HepG2 (cell line): ENCODE results near the gene TRAF4. TPM values are rescaled to one million over a fixed set of nuclear protein-coding genes. Genes with fewer than 3 reads are reported as not detected.

Experiments
- CCAR2 ChIP-seq: fragments of 200-400 bp; formaldehyde crosslinking; optimal IDR thresholded peaks from 2 replicates; pipeline ENCODE3; 2018; ENCODE audit warnings: low read depth, mild to moderate bottlenecking, low read length, moderate library complexity
- FOXA3 ChIP-seq: IDR thresholded peaks from 2 replicates; pipeline ENCODE4 v1.6.1; 2016; ENCODE audit warnings: missing genetic modification reagents, missing compliant biosample characterization
- FOXO1 ChIP-seq: sonication (generic); formaldehyde crosslinking; IDR thresholded peaks from 2 replicates; pipeline ENCODE4 v1.4.0; 2020; ENCODE audit warnings: missing genetic modification reagents
- HDAC1 ChIP-seq: sonication (generic); formaldehyde crosslinking; IDR thresholded peaks from 2 replicates; pipeline ENCODE4 v1.5.1; 2020; ENCODE audit warnings: mild to moderate bottlenecking, missing genetic modification reagents
- JUND ChIP-seq: sonication (generic); formaldehyde crosslinking; IDR thresholded peaks from 2 replicates; pipeline ENCODE4 v1.8.0; 2022; ENCODE audit warnings: mild to moderate bottlenecking, missing genetic modification reagents
- MAFG ChIP-seq: sonication (generic); formaldehyde crosslinking; IDR thresholded peaks from 2 replicates; pipeline ENCODE4 v1.5.1; 2020; ENCODE audit warnings: mild to moderate bottlenecking, missing genetic modification reagents
- MZF1 ChIP-seq: sonication (generic); formaldehyde crosslinking; IDR thresholded peaks from 2 replicates; pipeline ENCODE4 v1.8.1; 2023; ENCODE audit warnings: mild to moderate bottlenecking, missing genetic modification reagents, borderline replicate concordance
- NCOA1 ChIP-seq: sonication (generic); formaldehyde crosslinking; IDR thresholded peaks from 2 replicates; pipeline ENCODE4 v1.9.0; 2021; ENCODE audit warnings: missing genetic modification reagents
- NONO ChIP-seq, 2 experiments: fragments of 450-650 bp in 1 of 2; sonication (generic) in 1 of 2; formaldehyde crosslinking in 1 of 2; IDR thresholded peaks in 1 of 2; conservative IDR thresholded peaks in 1 of 2; 2 replicates each; pipeline versions ENCODE4 v1.6.1 to v1.8.0; 2017 to 2022; ENCODE audit warnings: mild to moderate bottlenecking in 1 of 2, missing genetic modification reagents in 1 of 2, moderate library complexity in 1 of 2
- NR2F2 ChIP-seq: IDR thresholded peaks from 2 replicates; pipeline ENCODE4 v1.6.1; 2012; ENCODE audit warnings: low read depth, inconsistent platforms, borderline replicate concordance
- PHF20 ChIP-seq: sonication (generic); formaldehyde crosslinking; IDR thresholded peaks from 2 replicates; pipeline ENCODE4 v1.5.0; 2020; ENCODE audit warnings: mild to moderate bottlenecking, missing genetic modification reagents
- POGZ ChIP-seq: sonication (generic); formaldehyde crosslinking; IDR thresholded peaks from 2 replicates; pipeline ENCODE4 v1.4.0; 2020; ENCODE audit warnings: mild to moderate bottlenecking, missing genetic modification reagents
- RARA ChIP-seq: IDR thresholded peaks from 2 replicates; pipeline ENCODE4 v1.6.1; 2016; ENCODE audit warnings: missing genetic modification reagents, missing compliant biosample characterization
- ZFP36 ChIP-seq: fragments of 150-350 bp; IDR thresholded peaks from 2 replicates; pipeline ENCODE4 v1.6.1; 2018; ENCODE audit warnings: borderline replicate concordance, low read length, low read depth; ENCODE audit not compliant: partially characterized antibody
- ZNF138 ChIP-seq: sonication (generic); formaldehyde crosslinking; IDR thresholded peaks from 2 replicates; pipeline ENCODE4 v1.5.0; 2020; ENCODE audit warnings: mild to moderate bottlenecking, low read depth, missing genetic modification reagents
- ZNF224 ChIP-seq: sonication (generic); formaldehyde crosslinking; IDR thresholded peaks from 2 replicates; pipeline ENCODE4 v1.5.0; 2020; ENCODE audit warnings: mild to moderate bottlenecking, missing genetic modification reagents
- ZNF547 ChIP-seq: sonication (generic); formaldehyde crosslinking; IDR thresholded peaks from 2 replicates; pipeline ENCODE4 v1.5.1; 2020; ENCODE audit warnings: mild to moderate bottlenecking, missing genetic modification reagents
- ZNF674 ChIP-seq: sonication (generic); formaldehyde crosslinking; IDR thresholded peaks from 2 replicates; pipeline ENCODE4 v1.5.0; 2020; ENCODE audit warnings: low read depth, mild to moderate bottlenecking, missing genetic modification reagents
- ZSCAN29 ChIP-seq: sonication (generic); formaldehyde crosslinking; conservative IDR thresholded peaks from 2 replicates; pipeline ENCODE4 v1.4.0; 2020; ENCODE audit warnings: mild to moderate bottlenecking, missing genetic modification reagents
- polyA plus RNA-seq, 8 experiments: library from polyadenylated mRNA; depleted of rRNA in 3 of 8; stranded (reverse) in 7 of 8; unstranded in 1 of 8; fragments of >200 nt; fragmentation: Illumina TruSeq in 4 of 8; extraction: Trizol in 4 of 8; gene quantifications; 2 replicates each; pipeline versions ENCODE4 v1.2.1 to v1.2.3, GENCODE V29; 2011 to 2016; ENCODE audit warnings: low read depth in 4 of 8, missing spikeins in 1 of 8, mixed read lengths in 1 of 8; ENCODE audit not compliant: insufficient read depth in 1 of 8
- total RNA-seq, 5 experiments: library from RNA; depleted of rRNA; stranded (reverse); fragments of >200 nt; fragmentation: Illumina TruSeq; extraction: Trizol; gene quantifications; 2 replicates each; pipeline ENCODE4 v1.2.3, GENCODE V29; 2016; ENCODE audit warnings: low read depth in 1 of 5
- TF ChIP-seq, protein P1 (sequence below): IDR thresholded peaks from 2 replicates; pipeline ENCODE4 v1.6.1; 2012; ENCODE audit warnings: low read depth, low read length, improper control_type of control experiment
- TF ChIP-seq, protein P2 (sequence below): sonication (generic); formaldehyde crosslinking; IDR thresholded peaks from 2 replicates; pipeline ENCODE4 v1.4.0; 2020; ENCODE audit warnings: low read depth, mild to moderate bottlenecking, missing genetic modification reagents
- TF ChIP-seq, protein P3 (sequence below): sonication (generic); formaldehyde crosslinking; IDR thresholded peaks from 2 replicates; pipeline ENCODE4 v1.8.1; 2023; ENCODE audit warnings: mild to moderate bottlenecking, missing genetic modification reagents, borderline replicate concordance
- TF ChIP-seq, protein P4 (sequence below): conservative IDR thresholded peaks from 2 replicates; pipeline ENCODE4 v1.6.1; 2018; ENCODE audit warnings: missing genetic modification reagents
- TF ChIP-seq, protein P5 (sequence below): sonication (generic); formaldehyde crosslinking; IDR thresholded peaks from 2 replicates; pipeline ENCODE4 v1.4.0; 2020; ENCODE audit warnings: mild to moderate bottlenecking, missing genetic modification reagents

TRAF4 gene
- total and polyA plus RNA-seq, 2 of the 13 experiments (the other 11 are each of a cell fraction or from before 2014, with no cell fraction given), result 86.0 to 89.9 TPM

DNA sequence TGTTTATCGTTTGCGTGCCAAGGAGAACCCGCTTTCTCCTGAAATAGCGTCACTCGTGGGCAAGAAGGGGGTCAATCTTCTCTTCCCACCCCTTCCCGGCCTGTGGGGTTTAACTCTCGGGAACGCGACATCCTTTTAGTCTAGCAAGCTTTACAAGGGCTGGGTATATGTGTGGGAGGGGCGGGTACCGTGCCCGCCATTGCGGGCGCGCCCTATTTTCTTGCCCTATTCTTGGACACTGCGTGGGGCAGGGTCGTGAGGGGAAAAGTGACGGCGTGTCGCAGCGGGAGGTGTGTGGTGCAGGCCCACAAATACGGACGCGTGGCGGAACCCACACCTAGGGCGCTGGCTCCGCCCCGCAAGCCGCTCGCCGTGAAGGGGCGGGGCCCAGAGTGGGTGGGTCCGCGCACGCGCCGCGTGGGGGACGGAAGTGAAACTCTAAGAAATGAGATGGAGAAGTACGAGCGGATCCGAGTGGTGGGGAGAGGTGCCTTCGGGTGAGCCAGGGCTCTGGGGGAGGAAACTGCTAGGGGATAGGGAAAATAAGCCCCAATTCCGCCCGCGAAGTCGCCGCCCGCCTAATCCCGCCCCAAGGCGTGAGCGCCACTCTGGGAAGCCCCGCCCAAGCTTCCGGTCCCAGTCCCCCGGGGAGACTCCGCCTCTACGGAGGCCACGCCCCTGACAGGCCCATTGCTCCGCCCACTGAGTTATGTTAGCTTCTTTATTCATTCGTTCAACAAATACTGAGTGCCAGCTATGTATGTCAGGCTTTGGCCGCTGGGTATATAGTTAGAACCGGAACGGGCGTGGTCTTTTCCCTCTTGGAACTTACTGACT is 15.2 kb upstream of the TRAF4 start, which contains the start of gene NEK8 (continued):
- TF ChIP-seq NONO (IDR thresholded peaks at IDR 0.05), result no peak
- TF ChIP-seq NONO (CRISPR knock-in tag; conservative IDR thresholded peaks at IDR 0.05), result peak; percentile 78
- no peak for TF ChIP-seq ZFP36
- TF ChIP-seq NCOA1 (CRISPR knock-in tag), result no peak
- no peak for TF ChIP-seq FOXO1 (CRISPR knock-in tag)
- peak; percentile 71; the same call in 1 of the 2 replicates for TF ChIP-seq ZNF138 (CRISPR knock-in tag)
- TF ChIP-seq POGZ (CRISPR knock-in tag), result no peak
- peak; percentile 59; the same call in 1 of the 2 replicates for TF ChIP-seq HDAC1
- TF ChIP-seq JUND (CRISPR knock-in tag), result peak; percentile 63; the same call in 1 of the 2 replicates
- TF ChIP-seq, protein P1, sequence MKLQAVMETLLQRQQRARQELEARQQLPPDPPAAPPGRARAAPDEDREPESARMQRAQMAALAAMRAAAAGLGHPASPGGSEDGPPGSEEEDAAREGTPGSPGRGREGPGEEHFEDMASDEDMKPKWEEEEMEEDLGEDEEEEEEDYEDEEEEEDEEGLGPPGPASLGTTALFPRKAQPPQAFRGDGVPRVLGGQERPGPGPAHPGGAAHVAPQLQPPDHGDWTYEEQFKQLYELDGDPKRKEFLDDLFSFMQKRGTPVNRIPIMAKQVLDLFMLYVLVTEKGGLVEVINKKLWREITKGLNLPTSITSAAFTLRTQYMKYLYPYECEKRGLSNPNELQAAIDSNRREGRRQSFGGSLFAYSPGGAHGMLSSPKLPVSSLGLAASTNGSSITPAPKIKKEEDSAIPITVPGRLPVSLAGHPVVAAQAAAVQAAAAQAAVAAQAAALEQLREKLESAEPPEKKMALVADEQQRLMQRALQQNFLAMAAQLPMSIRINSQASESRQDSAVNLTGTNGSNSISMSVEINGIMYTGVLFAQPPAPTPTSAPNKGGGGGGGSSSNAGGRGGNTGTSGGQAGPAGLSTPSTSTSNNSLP, result peak; percentile 27; the same call in 1 of the 2 replicates
- TF ChIP-seq, protein P2, sequence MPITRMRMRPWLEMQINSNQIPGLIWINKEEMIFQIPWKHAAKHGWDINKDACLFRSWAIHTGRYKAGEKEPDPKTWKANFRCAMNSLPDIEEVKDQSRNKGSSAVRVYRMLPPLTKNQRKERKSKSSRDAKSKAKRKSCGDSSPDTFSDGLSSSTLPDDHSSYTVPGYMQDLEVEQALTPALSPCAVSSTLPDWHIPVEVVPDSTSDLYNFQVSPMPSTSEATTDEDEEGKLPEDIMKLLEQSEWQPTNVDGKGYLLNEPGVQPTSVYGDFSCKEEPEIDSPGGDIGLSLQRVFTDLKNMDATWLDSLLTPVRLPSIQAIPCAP, result no peak
- TF ChIP-seq ZNF674, result no peak
- peak; percentile 65 for TF ChIP-seq PHF20 (CRISPR knock-in tag)
- 0 out of 2 replicates have a peak, but pooled peaks have one; percentile 4 for TF ChIP-seq FOXA3
- 0 out of 2 replicates have a peak, but pooled peaks have one; percentile 78 for TF ChIP-seq MZF1 (CRISPR knock-in tag)
- 0 out of 2 replicates have a peak, but pooled peaks have one; percentile 16 for TF ChIP-seq ZSCAN29 (CRISPR knock-in tag)
- TF ChIP-seq ZNF547 (CRISPR knock-in tag), result no peak; the same call in 1 of the 2 replicates
- TF ChIP-seq, protein P3, sequence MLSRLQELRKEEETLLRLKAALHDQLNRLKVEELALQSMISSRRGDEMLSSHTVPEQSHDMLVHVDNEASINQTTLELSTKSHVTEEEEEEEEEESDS (CRISPR knock-in tag), result no peak
- no peak; the same call in 1 of the 2 replicates for TF ChIP-seq ZNF224 (CRISPR knock-in tag)
- TF ChIP-seq NR2F2, result peak; percentile 37; the same call in 1 of the 2 replicates
- no peak; the same call in 1 of the 2 replicates for TF ChIP-seq RARA
- TF ChIP-seq, protein P4, sequence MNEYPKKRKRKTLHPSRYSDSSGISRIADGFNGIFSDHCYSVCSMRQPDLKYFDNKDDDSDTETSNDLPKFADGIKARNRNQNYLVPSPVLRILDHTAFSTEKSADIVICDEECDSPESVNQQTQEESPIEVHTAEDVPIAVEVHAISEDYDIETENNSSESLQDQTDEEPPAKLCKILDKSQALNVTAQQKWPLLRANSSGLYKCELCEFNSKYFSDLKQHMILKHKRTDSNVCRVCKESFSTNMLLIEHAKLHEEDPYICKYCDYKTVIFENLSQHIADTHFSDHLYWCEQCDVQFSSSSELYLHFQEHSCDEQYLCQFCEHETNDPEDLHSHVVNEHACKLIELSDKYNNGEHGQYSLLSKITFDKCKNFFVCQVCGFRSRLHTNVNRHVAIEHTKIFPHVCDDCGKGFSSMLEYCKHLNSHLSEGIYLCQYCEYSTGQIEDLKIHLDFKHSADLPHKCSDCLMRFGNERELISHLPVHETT, result no peak; the same call in 1 of the 2 replicates
- TF ChIP-seq, protein P5, sequence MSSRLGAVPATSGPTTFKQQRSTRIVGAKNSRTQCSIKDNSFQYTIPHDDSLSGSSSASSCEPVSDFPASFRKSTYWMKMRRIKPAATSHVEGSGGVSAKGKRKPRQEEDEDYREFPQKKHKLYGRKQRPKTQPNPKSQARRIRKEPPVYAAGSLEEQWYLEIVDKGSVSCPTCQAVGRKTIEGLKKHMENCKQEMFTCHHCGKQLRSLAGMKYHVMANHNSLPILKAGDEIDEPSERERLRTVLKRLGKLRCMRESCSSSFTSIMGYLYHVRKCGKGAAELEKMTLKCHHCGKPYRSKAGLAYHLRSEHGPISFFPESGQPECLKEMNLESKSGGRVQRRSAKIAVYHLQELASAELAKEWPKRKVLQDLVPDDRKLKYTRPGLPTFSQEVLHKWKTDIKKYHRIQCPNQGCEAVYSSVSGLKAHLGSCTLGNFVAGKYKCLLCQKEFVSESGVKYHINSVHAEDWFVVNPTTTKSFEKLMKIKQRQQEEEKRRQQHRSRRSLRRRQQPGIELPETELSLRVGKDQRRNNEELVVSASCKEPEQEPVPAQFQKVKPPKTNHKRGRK (CRISPR knock-in tag), result no peak
- TF ChIP-seq MAFG, result no peak
- no peak for TF ChIP-seq CCAR2
